Measurements from ENCODE around the gene ABHD16A. TPM values are rescaled to one million over a fixed set of nuclear protein-coding genes. Genes with fewer than 3 reads are reported as not detected.

Gene ABHD16A
- total RNA-seq, 1 experiment from 2014 or later = 75.6 TPM

- no peak for DNase-seq (ENCODE audit: low read depth)
- in situ Hi-C loops (cut with HindIII; ENCODE audit: low pct_unique_long_range_greater_than_20kb, low sequenced_read_pairs) = no loop called here
Measured at GRCh38 chr6:31734247-31734820, 31.2 kb upstream of the ABHD16A start.

- in situ Hi-C loops (cut with HindIII; ENCODE audit: low pct_unique_long_range_greater_than_20kb, low sequenced_read_pairs) = no loop called here
- no peak for DNase-seq (ENCODE audit: low read depth)
Measured at GRCh38 chr6:31733734-31734133, 30.6 kb upstream of the ABHD16A start.

- DNase-seq (ENCODE audit: low read depth) = no peak
- in situ Hi-C loops (cut with HindIII; ENCODE audit: low pct_unique_long_range_greater_than_20kb, low sequenced_read_pairs) = no loop called here
Measured at GRCh38 chr6:31732029-31732428, 28.9 kb upstream of the ABHD16A start.

GRCh38 chr6:31730631-31731086 lies 27.5 kb upstream of the ABHD16A start:
- in situ Hi-C loops (cut with HindIII; ENCODE audit: low pct_unique_long_range_greater_than_20kb, low sequenced_read_pairs) = no loop called here
- DNase-seq (ENCODE audit: low read depth) = no peak

GRCh38 chr6:31729979-31730630 lies 27.0 kb upstream of the ABHD16A start:
- DNase-seq (ENCODE audit: low read depth) = peak; percentile 90
- in situ Hi-C loops (cut with HindIII; ENCODE audit: low pct_unique_long_range_greater_than_20kb, low sequenced_read_pairs) = no loop called here

GRCh38 chr6:31729515-31729978 lies 26.4 kb upstream of the ABHD16A start:
- in situ Hi-C loops (cut with HindIII; ENCODE audit: low pct_unique_long_range_greater_than_20kb, low sequenced_read_pairs) = no loop called here
- DNase-seq (ENCODE audit: low read depth) = peak; percentile 94

GRCh38 chr6:31728767-31729514 lies 25.8 kb upstream of the ABHD16A start, which contains the start of gene DDAH2:
Gene DDAH2, minus strand, starts transcription at chr6:31729299. Its CDS starts 138 bp downstream, at chr6:31729161.
- DNase-seq (ENCODE audit: low read depth) = no peak
- in situ Hi-C loops (cut with HindIII; ENCODE audit: low pct_unique_long_range_greater_than_20kb, low sequenced_read_pairs) = no loop called here

GRCh38 chr6:31727717-31728671 lies 24.9 kb upstream of the ABHD16A start:
- in situ Hi-C loops (cut with HindIII; ENCODE audit: low pct_unique_long_range_greater_than_20kb, low sequenced_read_pairs) = no loop called here
- DNase-seq (ENCODE audit: low read depth) = no peak

- DNase-seq (ENCODE audit: low read depth) = no peak
- in situ Hi-C loops (cut with HindIII; ENCODE audit: low pct_unique_long_range_greater_than_20kb, low sequenced_read_pairs) = no loop called here
Measured at GRCh38 chr6:31727034-31727716, 24.1 kb upstream of the ABHD16A start.

GRCh38 chr6:31725502-31726350 lies 22.6 kb upstream of the ABHD16A start:
- no peak for DNase-seq (ENCODE audit: low read depth)
- in situ Hi-C loops (cut with HindIII; ENCODE audit: low pct_unique_long_range_greater_than_20kb, low sequenced_read_pairs) = no loop called here

- in situ Hi-C loops (cut with HindIII; ENCODE audit: low pct_unique_long_range_greater_than_20kb, low sequenced_read_pairs) = no loop called here
- DNase-seq (ENCODE audit: low read depth) = no peak
Measured at GRCh38 chr6:31723980-31724691, 21.0 kb upstream of the ABHD16A start.

- in situ Hi-C loops (cut with HindIII; ENCODE audit: low pct_unique_long_range_greater_than_20kb, low sequenced_read_pairs) = no loop called here
- no peak for DNase-seq (ENCODE audit: low read depth)
Measured at GRCh38 chr6:31723245-31723979, 20.3 kb upstream of the ABHD16A start, which contains the start of gene MPIG6B. Gene MPIG6B, plus strand, starts transcription at chr6:31723373. Its CDS starts 11 bp downstream, at chr6:31723384.

GRCh38 chr6:31722173-31722572 lies 19.0 kb upstream of the ABHD16A start:
- in situ Hi-C loops (cut with HindIII; ENCODE audit: low pct_unique_long_range_greater_than_20kb, low sequenced_read_pairs) = no loop called here
- DNase-seq (ENCODE audit: low read depth) = no peak

GRCh38 chr6:31721351-31722020 lies 18.4 kb upstream of the ABHD16A start, which contains the start of gene LY6G6C:
Gene LY6G6C, minus strand, starts transcription at chr6:31721746. Its CDS starts 67 bp downstream, at chr6:31721679.
- in situ Hi-C loops (cut with HindIII; ENCODE audit: low pct_unique_long_range_greater_than_20kb, low sequenced_read_pairs) = no loop called here
- no peak for DNase-seq (ENCODE audit: low read depth)

- DNase-seq (ENCODE audit: low read depth) = no peak
- in situ Hi-C loops (cut with HindIII; ENCODE audit: low pct_unique_long_range_greater_than_20kb, low sequenced_read_pairs) = no loop called here
Measured at GRCh38 chr6:31720196-31720770, 17.2 kb upstream of the ABHD16A start.

All from Caki2 (cell line).